HEK293 (cell line): ENCODE data around the gene RAF1.

Experiments used
- ZNF571 ChIP-seq: fragments of 450-650 bp; formaldehyde crosslinking; IDR thresholded peaks from 2 replicates; pipeline ENCODE4 v1.5.0; 2017; ENCODE audit warnings: missing biosample characterization, missing genetic modification characterization
- ZNF580 ChIP-seq: fragments of 450-650 bp; formaldehyde crosslinking; IDR thresholded peaks from 2 replicates; pipeline ENCODE4 v1.5.1; 2016; ENCODE audit warnings: missing biosample characterization, missing genetic modification characterization
- TF ChIP-seq, protein P1 (sequence below): fragments of 450-650 bp; formaldehyde crosslinking; IDR thresholded peaks from 2 replicates; pipeline ENCODE4 v1.5.1; 2017; ENCODE audit warnings: missing biosample characterization, missing genetic modification characterization

DNA sequence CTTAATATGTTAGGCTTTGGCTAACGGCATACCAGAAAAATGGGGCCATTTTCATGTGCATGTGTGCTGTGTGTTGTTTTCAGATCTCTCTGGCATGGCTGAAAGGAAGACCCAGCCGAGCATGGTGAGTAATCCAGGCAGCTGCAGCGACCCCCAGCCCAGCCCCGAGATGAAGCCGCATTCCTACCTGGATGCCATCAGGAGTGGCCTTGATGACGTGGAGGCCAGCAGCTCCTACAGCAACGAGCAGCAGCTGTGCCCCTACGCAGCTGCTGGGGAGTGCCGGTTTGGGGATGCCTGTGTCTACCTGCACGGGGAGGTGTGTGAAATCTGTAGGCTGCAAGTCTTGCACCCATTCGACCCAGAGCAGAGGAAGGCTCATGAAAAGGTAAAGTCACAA, 91.9 kb downstream of the RAF1 start:
- no peak for TF ChIP-seq ZNF580 (tag by site-specific recombination)
- TF ChIP-seq, protein P1, sequence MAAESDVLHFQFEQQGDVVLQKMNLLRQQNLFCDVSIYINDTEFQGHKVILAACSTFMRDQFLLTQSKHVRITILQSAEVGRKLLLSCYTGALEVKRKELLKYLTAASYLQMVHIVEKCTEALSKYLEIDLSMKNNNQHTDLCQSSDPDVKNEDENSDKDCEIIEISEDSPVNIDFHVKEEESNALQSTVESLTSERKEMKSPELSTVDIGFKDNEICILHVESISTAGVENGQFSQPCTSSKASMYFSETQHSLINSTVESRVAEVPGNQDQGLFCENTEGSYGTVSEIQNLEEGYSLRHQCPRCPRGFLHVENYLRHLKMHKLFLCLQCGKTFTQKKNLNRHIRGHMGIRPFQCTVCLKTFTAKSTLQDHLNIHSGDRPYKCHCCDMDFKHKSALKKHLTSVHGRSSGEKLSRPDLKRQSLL (tag by site-specific recombination) = no peak
- no peak for TF ChIP-seq ZNF571
